RWPE1 (cell line): ENCODE results near the gene PAIP2.

Source experiments
- CTCF ChIA-PET: fragments of 350-600 bp; sonication (Branson Sonifier 250); formaldehyde crosslinking; extraction: SDS; loops from one replicate; lab custom pipeline; 2021; lab: Yijun Ruan, JAX
- POLR2A ChIA-PET: fragments of 400-600 bp; formaldehyde crosslinking; extraction: SDS; loops from one replicate; lab custom pipeline; 2020; ENCODE audit warnings: antibody characterized with exemption; ENCODE audit not compliant: low non-redundant PET; lab: Yijun Ruan, JAX
- DNase-seq: peaks from one replicate; pipeline ENCODE4 v3.0.0; 2012; ENCODE audit warnings: low spot score
- H3K27ac ChIP-seq: fragments of 450-650 bp; 2 replicates; pipeline ENCODE4 v1.5.1; 2017
- CTCF ChIP-seq: fragments of 450-650 bp; conservative IDR thresholded peaks from 2 replicates; pipeline ENCODE4 v1.5.1; 2017; ENCODE audit warnings: low read depth, mild to moderate bottlenecking

PAIP2 gene

GRCh38 chr5:139296198-139296597 is 45.5 kb upstream of the PAIP2 start:
- CTCF ChIA-PET = interaction anchor here (0.9 kb wide), 1 partner anchor 13 kb away, joined by 4 read pairs; no protein-coding TSS in a partner anchor
- TF ChIP-seq CTCF = no peak

GRCh38 chr5:139296862-139297326 is 44.8 kb upstream of the PAIP2 start:
- POLR2A ChIA-PET = no interaction called here
- no peak overlapping the region for H3K27ac ChIP-seq
- TF ChIP-seq CTCF = no peak

More at GRCh38 chr5:139296198-139296597, 45.5 kb upstream of the PAIP2 start:
- DNase-seq = no peak
- POLR2A ChIA-PET = no interaction called here
- no peak overlapping the region for H3K27ac ChIP-seq

GRCh38 chr5:139297439-139298133 is 44.1 kb upstream of the PAIP2 start:
- TF ChIP-seq CTCF = no peak
- no peak for DNase-seq
- POLR2A ChIA-PET = no interaction called here
- CTCF ChIA-PET = interaction anchor here (0.9 kb wide), 2 partner anchors 10 to 173 kb away, joined by 3 read pairs; partner anchors contain the start of gene SMIM33
- H3K27ac ChIP-seq = no peak overlapping the region

More at GRCh38 chr5:139296862-139297326, 44.8 kb upstream of the PAIP2 start:
- DNase-seq = no peak
- CTCF ChIA-PET = interaction anchor here (0.6 to 0.9 kb wide), 2 partner anchors 12 to 280 kb away, joined by 4 to 5 read pairs; no protein-coding TSS in a partner anchor

GRCh38 chr5:139298242-139298641 is 43.4 kb upstream of the PAIP2 start:
- no peak for TF ChIP-seq CTCF
- POLR2A ChIA-PET = no interaction called here
- no peak overlapping the region for H3K27ac ChIP-seq
- no peak for DNase-seq
- CTCF ChIA-PET = interaction anchor here (0.9 kb wide), 2 partner anchors 9 to 172 kb away, joined by 3 read pairs; partner anchors contain the start of gene SMIM33

- no peak for DNase-seq
- ChIA-PET CTCF (interaction anchor here (0.6 to 0.7 kb wide), 2 partner anchors 482 to 541 kb away, joined by 3 read pairs; no protein-coding TSS in a partner anchor), POLR2A (no interaction called here)
- no peak for TF ChIP-seq CTCF
- no peak overlapping the region for H3K27ac ChIP-seq
Observed at GRCh38 chr5:139299486-139299885, 42.2 kb upstream of the PAIP2 start.

- no peak overlapping the region for H3K27ac ChIP-seq
- no peak for DNase-seq
- ChIA-PET POLR2A (no interaction called here), CTCF (no interaction called here)
- no peak for TF ChIP-seq CTCF
Observed at GRCh38 chr5:139301808-139302499, 39.7 kb upstream of the PAIP2 start.
